HG03378 (cell line): ENCODE results near the gene ANO1.
"Not testable (repeated sequence)": the region's sequence is repeated elsewhere in the genome, so short reads cannot be mapped to it uniquely, and the experiment has no call there.

Experiments
- ATAC-seq: cut with Tn5 transposase; IDR thresholded peaks from one replicate; pipeline ENCODE4 v1.9.1; 2021; ENCODE audit warnings: mild to moderate bottlenecking, moderate library complexity; ENCODE audit not compliant: unreplicated experiment

The ANO1 gene

DNA sequence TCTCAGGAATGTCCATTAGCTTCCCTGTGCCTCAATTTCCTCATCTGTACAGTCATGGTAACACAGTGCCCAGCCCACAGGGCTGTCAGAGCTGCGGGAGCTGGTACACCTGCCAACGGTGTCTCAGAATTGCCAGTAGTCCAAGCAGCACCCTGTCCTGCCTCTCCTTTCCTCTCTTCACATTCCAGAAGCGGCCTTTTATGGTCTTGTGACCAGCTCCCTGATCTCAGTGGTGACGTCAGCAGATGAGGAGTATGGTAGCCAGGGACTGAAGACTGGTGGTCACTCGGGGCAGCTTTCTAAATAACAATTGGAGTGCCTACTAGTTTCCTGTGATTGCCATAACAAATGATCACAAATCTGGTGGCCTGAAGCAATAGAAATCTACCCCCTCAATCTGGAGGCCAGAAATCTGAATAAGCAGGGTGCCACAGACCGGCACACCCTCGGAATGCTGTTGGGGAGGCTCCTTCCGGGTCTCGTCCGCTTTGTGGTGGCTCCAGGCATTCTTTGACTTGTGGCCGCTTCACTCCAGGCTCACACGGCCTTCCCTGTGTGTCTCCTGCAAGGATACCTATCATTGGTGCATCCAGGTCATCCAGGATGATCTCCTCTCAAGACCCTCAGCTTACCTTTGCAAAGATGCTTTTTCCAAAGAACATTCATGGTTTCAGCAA is 127.1 kb downstream of the ANO1 start:
- no peak for ATAC-seq

DNA sequence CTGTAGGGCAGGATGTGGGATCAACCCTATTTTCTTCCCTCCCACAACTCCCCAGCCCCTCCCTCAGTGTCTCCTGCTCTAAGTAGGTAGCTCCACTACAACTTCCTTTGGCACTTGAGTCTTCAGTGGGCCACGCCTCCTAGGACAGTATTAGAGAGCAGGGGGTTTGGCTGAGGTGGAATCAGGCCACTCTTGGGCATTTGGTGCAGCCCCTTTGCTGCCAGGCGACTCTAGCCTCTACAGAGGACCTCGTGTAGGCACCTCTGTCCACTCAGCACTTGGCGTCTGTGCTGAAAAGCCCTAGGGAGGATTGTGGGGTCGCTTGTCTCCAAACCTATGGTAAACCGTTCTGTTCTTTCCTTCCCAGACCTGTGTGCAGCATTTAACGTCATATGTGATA is 127.6 kb downstream of the ANO1 start:
- ATAC-seq: no peak

DNA sequence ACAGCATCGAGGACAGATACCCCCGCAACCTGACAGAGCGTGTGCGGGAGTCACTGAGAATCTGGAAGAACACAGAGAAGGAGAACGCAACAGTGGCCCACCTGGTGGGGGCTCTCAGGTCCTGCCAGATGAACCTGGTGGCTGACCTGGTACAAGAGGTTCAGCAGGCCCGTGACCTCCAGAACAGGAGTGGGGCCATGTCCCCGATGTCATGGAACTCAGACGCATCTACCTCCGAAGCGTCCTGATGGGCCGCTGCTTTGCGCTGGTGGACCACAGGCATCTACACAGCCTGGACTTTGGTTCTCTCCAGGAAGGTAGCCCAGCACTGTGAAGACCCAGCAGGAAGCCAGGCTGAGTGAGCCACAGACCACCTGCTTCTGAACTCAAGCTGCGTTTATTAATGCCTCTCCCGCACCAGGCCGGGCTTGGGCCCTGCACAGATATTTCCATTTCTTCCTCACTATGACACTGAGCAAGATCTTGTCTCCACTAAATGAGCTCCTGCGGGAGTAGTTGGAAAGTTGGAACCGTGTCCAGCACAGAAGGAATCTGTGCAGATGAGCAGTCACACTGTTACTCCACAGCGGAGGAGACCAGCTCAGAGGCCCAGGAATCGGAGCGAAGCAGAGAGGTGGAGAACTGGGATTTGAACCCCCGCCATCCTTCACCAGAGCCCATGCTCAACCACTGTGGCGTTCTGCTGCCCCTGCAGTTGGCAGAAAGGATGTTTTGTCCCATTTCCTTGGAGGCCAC is 128.3 kb downstream of the ANO1 start:
- ATAC-seq: no peak

DNA sequence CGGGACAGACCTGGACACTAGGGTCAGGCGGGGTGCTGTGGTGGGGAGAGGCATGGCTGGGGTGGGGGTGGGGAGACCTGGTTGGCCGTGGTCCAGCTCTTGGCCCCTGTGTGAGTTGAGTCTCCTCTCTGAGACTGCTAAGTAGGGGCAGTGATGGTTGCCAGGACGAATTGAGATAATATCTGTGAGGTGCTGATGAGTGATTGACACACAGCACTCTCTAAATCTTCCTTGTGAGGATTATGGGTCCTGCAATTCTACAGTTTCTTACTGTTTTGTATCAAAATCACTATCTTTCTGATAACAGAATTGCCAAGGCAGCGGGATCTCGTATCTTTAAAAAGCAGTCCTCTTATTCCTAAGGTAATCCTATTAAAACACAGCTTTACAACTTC is 128.9 kb downstream of the ANO1 start:
- no peak for ATAC-seq

DNA sequence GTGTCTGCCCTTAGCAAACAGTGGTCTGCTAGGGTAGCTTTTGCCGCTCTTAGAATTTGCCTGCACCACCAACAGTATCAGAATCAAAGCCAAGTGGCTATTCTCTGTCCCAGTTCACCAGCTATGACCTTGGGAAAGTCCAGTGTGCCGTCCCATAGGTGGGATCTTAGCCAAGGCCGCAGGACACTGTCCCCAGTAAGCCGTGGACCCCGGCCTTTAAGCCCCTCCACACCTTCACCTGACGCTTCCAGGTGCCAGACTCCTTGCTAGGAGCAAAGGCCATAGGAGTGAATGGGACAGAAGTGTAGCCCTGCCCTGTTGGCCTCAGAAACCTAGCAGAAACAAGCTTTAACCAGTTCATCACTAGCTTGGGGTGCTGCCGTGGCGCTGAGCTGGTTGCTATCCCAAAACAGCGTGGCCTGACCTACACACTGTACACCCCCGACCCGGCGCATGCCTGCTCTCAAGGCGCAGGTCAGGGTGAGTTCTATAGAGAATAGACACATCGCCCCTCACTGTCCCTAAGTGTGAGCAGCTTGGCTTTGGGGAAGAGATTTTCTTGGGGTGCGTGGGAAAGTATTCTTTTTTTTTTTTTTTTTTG is 129.5 kb downstream of the ANO1 start:
- ATAC-seq: no peak

DNA sequence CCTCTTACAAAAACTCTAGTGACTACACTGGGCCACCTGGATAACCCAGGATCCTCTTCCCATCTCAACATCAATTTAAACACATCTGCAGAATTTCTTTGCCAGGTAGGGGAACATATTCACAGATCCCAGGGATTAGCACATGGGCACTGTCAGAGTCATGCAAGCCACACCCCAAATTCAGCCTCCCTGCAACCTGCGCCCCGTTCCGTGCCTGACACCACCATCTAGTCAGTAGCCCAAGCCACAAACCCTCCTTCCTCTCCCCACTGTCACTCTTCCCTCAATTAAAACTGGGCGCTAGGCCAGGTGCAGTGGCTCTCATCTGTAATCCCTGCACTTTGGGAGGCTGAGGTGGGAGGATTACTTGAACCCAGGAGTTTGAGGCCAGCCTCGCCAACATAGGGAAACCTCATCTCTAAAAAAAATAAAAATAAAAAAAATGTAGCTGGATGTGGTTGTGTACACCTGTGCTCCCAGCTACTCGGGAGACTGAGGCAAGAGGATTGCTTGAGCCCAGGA is 131.3 kb downstream of the ANO1 start:
- no peak for ATAC-seq

DNA sequence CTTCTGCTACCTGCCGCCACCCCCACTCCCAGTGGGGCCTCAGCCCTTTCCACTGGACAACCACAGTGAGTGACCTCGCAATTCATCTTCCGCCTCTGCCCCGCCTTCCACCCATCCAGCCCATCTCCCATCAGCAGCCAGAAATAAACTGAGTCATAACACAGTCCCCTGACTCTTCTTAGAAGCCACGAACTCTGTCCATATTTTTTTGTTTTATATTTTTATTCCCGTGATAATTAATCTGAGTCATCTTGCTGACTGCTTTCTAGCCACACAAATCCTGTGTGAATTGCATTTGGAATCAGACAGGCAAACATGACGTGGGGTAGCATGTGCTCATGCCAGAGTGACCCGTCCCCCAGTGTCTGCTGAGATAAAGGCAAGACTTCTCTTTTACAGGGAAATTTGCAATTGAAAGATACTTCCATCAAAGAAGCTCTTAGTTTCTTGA is 132.0 kb downstream of the ANO1 start:
- ATAC-seq: no peak

DNA sequence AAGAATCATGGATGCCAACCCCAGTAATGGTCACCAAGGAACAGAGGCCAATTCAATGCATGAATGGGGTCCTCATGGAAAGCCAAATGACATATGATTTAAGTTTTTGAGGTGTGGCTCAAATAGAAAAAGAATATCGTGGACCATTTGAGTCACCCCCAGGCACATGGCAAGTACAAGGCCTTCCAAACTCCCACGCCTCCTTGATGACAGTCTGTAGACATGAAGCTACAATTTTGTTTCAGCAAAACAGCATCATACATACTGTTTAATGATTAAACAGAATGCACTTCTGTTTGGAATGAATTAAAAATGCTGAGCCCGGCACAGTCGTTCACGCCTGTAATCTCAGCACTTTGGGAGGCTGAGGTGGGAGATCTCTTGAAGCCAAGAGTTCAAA is 132.4 kb downstream of the ANO1 start:
- ATAC-seq: no peak

DNA sequence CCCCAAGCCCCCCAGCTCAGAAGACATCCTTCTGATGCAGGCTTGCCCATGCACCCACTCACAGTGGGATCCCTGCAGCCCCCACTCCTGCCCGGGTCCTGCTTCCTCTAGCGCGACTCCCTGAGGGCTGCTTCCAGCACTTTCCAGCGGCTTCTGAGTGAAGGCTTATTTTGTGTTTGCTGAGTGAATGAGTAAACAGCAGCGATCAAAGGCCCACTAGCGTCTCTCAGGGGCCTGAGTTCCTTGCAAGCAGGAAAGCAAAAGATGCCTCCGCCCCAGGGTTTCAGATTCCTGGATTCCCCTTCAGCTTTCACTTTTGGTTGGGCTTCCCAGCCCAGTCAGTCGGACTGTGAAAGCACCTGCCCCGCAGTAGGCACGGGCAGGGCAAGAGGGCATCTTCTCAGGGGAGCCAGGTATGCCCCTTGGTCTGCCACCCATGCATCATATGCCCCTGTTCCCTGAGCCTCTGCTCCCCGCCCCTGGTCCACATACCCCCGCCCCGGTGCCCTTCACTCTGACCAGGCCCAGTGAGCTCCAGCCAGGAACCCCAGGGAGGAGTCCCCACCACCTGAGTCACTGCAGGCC is 134.2 kb downstream of the ANO1 start:
- no peak for ATAC-seq

DNA sequence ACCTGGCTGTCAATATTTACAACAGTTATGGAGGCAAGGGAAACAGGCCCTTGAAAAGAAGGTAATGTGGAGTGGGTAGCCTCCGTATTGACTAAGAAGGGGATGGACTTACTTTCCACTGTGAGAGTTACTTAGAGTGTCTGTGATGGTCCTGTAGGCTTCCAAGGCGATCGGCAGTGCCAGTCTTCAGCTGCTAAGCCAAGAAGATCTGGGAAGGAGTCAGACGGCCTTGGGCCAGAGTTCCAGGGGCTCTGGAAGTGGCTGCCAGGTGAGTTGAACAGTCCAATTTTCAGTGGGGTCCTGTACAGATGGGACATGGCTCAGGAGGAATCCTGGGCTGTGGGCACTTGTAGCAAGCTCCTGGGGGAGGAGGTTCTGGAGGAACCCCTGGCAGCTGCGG is 139.3 kb downstream of the ANO1 start:
- not testable (repeated sequence) for ATAC-seq

DNA sequence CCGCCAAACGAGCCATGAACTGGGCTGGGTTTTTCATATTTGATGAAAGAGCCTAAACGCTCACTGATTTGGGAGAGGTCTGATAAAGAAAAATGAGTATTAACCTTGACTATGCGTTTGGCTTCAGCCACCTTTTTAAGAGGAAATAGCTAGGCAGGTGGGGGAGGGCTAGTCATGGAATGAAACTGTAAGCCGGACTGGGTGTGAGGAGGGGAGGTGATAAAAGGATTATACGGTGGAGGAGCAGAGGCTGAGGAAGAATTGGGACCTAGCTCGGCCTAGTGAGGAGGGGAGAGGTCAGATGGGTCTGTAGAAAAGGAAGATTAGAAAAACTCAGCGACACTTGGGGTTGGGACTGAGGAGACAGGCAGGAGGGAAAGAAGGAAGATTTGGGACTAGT is 140.0 kb downstream of the ANO1 start:
- ATAC-seq: not testable (repeated sequence)

DNA sequence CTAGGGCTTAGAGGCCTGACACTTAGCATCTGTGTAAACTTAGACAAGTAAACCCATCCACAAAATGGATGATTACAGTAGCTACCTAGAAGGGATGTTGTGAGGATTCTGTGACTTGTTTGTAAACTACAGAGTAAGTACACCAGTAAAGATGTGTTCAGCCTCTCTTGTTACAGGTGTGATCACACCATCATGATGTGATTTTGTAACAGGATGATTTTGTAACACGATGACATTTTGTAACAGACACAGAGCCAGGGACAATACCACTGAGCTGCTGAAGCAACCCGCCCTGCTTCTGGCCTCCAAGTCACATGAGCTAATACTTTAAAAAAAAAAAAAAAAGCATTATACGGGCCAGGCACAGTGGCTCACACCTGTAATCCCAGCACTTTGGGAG is 142.0 kb downstream of the ANO1 start:
- ATAC-seq: no peak

DNA sequence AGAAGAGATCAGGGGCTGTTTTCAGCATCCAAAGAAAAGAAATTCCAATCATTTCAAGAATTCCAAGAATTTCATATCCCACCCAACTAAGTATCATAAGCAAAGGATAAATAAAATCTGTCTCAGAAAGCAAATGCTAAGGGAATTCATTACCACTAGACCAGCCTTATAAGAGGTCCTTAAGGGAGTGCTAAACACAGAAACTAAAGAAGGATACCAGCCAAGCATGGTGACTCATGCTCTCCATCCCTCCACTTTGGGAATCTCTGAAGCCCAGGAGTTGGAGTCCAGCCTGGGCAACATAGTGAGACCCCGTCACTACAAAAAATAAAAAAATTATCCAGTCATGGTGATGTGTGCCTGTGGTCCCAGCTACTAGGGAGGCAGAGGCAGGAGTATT is 142.8 kb downstream of the ANO1 start:
- no peak for ATAC-seq

DNA sequence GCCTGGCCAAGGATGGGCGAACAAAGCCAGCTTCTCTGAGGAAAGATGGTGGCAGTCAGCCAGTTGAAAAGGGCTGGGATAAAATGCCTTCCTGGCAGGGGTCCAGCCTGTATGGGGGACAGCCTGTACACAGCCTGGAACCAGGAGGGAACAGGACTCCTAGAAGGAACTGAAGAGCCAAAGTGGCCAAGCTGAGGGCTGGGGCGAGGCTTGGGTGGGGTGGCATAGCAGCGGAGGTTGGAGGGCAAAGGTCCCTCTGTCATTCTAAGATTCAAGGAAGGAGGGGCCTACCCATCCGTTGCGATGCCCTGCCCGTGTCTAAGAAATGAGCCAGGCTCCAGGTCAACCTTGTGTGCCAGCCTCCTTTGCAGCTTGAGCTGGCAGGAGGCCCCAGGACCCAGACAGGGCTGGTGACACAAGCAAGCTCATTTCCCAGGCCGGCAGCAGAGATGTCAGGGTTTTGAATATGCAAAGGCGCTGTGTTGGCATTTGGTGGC is 147.6 kb downstream of the ANO1 start:
- ATAC-seq: no peak

DNA sequence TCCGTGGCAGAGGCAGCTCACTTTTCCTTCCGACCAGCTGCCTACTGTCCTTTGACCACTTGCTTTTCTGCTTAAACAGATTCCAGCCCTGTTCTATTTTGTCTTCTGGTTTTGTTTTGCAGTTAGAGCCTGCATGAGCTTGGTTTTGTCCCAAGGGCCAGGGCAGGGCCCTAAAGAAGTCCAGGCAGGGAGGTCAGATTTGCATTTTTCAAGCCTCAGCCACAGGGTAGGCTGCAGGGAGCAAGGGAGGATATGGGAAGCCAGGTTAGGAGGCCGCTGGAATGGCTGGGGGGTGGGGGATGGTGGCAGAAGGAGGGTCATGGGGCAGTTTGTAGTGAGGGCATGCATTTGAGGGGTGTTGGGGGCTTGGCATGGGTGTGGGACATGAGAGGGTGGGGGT is 148.1 kb downstream of the ANO1 start:
- no peak for ATAC-seq

DNA sequence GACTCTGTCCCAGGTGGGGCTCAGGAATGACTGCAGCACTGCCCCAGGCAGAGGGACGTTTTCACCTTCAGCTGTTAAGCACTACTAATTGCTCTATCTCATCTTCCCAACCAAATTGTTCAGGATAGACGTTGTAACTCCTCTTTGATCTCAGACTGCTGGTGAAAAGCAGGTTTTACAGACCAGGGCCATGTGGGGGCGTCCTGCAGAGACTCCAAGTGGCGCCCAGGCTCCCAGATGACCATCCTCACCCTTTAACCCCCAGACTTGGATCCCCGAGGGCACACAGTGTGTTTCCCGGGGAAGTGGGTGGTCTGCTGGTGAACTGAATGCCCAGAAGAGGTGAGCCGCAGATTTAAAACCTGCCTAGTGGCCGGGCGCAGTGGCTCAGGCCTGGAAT is 148.8 kb downstream of the ANO1 start:
- ATAC-seq: no peak

DNA sequence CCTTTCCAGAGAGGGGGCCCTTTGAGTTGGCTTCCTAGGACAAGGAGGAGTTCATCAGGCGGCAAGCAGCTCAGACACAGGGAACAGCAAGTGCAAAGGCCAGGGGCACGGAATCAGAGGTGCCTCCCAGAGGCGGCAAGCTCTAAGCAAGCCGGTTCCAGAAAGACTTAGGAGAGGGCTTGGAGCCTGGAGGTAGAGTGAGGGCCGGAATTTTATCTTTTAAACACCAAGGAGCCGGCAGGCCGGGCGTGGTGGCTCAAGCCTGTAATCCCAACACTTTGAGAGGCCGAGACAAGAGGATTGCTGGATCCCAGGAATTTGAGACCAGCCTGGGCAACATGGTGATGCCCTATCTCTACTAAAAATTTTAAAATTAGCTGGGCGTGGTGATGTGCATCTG is 151.6 kb downstream of the ANO1 start:
- ATAC-seq: no peak

DNA sequence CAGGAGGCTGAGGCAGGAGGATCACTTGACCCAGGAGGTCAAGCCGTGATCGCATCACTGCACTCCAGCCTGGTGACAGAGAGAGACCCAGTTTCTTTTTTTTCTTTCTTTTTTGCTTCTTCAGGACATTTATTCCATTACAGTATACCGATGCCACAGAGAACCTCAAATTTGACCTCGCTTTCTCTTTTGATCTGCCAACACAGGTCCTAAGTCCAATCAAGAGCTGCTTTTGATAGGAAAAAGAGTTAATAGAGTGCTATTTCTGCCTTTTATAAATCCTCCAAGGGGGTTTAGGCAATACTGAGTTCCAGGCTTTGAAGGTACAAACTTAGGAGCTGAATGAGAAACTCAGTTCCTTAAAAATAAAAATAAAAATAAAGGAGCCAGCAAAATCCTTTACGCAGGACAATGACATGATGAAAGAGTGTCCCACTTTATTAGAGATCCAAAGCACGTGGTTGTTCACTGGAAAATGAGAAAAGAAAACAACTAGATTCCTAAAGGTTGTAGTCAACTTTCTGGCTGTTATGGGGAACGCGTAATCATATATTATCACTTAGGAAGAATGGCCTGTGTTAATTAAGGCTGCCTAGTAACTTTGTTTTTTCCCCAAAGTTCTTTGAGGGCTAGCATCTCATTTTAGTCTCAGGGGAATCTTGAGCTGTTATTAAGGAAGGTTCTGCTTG is 152.2 kb downstream of the ANO1 start:
- no peak for ATAC-seq

DNA sequence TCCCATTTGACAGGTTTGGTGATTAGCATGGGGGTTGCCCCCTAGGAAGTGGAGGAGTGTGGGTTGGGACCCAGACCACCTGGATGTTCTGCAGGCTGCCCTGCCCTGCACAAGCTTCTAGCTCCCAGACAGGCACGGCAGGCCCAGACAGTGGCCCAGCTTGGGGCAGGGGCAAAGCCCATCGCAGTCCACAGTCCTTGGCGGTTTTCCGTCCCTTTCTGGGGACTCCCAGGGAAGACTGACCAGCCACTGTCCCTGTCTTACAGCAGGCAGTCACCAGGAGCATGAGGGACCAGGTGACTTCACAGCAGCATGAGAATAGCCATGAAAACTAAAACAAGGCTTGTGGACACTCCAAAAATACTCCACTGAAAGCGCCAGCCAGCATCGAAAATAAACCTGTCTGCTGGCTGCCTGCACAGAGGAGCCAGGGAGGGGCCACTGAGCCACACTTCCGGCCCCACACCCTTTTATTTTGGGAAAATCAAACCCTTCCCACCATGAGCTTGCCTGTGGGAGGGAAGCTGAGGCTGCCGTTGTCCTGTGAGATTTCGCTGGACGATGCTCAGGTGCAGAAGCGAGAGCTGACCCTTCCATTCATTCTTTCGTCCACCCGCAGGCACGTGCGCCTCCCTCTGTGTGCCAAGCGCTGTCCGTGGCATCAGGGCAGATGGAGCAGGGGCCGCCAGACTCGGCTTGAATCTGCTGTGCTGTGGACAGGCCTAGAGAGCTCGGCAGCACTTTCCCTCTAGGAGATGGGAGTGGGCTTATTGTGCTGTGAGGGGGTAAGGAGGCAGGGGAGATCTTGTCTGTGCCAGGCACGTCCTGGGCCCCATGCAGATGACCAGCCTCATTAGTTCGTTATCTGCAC is 153.0 kb downstream of the ANO1 start:
- ATAC-seq: no peak

DNA sequence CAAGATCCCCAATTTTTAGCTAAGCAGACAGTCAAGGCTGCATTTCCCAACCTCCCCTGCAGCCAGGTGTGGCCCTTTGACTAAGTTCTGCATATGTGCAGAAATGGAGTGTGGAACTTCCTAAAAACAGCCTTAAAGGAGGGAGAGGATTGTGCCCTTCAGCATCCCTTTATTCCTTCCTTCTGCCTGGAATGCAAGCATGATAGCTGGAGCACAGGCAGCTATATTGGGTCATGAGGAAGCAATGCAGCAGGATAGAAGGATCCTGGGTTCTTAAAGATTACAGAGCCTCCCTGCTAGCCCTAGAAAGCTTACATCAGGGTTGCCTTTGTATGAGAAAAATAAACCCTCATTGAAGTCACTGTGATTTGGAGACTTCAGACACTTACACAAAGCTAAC is 154.9 kb downstream of the ANO1 start:
- ATAC-seq: no peak
